Thyroid gland (tissue), 4 donors: ENCODE measurements around the gene ADGRG1. TPM values are rescaled to one million over a fixed set of nuclear protein-coding genes. Genes with fewer than 3 reads are reported as not detected.

ENCODE experiments used
- DNase-seq, 2 donors: peaks; one replicate each; pipeline ENCODE4 v3.0.0-alpha.2; 2019
- H3K27ac ChIP-seq, 3 donors: fragments of 200-600 bp; sonication (generic); 1 replicate in 2 of 3; 2 replicates in 1 of 3; pipeline ENCODE4 v1.5.1; 2016 to 2019; ENCODE audit warnings: mild to moderate bottlenecking in 1 of 3, moderate library complexity in 1 of 3
- H3K27me3 ChIP-seq: fragments of 200-600 bp; sonication (generic); one replicate; pipeline ENCODE4 v1.5.1; 2019
- H3K36me3 ChIP-seq, 2 donors: fragments of 200-600 bp; sonication (generic); one replicate each; pipeline ENCODE4 v1.5.1; 2016 to 2019
- H3K4me1 ChIP-seq, 2 donors: fragments of 200-600 bp; sonication (generic); one replicate each; pipeline ENCODE4 v1.5.1; 2017 to 2019
- H3K4me3 ChIP-seq, 3 donors: fragments of 200-600 bp; sonication (generic); replicated peaks in 1 of 3; 1 replicate in 2 of 3; 2 replicates in 1 of 3; pipeline ENCODE4 v1.5.1; 2016; ENCODE audit warnings: mild to moderate bottlenecking in 1 of 3
- H3K9me3 ChIP-seq: fragments of 200-600 bp; sonication (generic); one replicate; pipeline ENCODE4 v1.5.1; 2017
- CTCF ChIP-seq, 6 experiments: fragments of 200-600 bp in 3 of 6; fragments of 450-650 bp in 3 of 6; sonication (generic) in 3 of 6; IDR thresholded peaks; one replicate each; pipeline ENCODE4 v1.5.1; 2016 to 2019; ENCODE audit warnings: antibody characterized with exemption in 6 of 6, mild to moderate bottlenecking in 2 of 6, inconsistent platforms in 1 of 6, moderate library complexity in 1 of 6
- POLR2A ChIP-seq, 2 donors: fragments of 450-650 bp; IDR thresholded peaks; one replicate each; pipeline ENCODE4 v1.6.1; 2017; ENCODE audit warnings: antibody characterized with exemption in 2 of 2, mild to moderate bottlenecking in 2 of 2, moderate library complexity in 1 of 2
- WGBS, 2 donors: methylation state at CpG; one replicate each; pipeline ENCODE4 v1.1.5; 2017; 5-methylcytosine and 5-hydroxymethylcytosine counted together
- intact Hi-C: fragments of 100-400 bp; cut with DNase I; formaldehyde crosslinking; loops from one replicate; pipeline ENCODE4 v1.15.1; 2023
- total RNA-seq, 4 donors: library from RNA; depleted of rRNA; stranded (reverse); fragments of >200 nt; gene quantifications; one replicate each; pipeline ENCODE4 v1.2.3, GENCODE V29; 2016

ADGRG1 gene
- total RNA-seq, 4 donors from 2014 or later, result 120 to 295 (median 239) TPM

GRCh38 chr16:57611706-57612105 is 16.7 kb upstream of the ADGRG1 start:
- H3K9me3 ChIP-seq, result no peaks in the 10 kb centered on the region
- no peak overlapping the region for H3K27ac ChIP-seq
- TF ChIP-seq POLR2A (IDR thresholded peaks at IDR 0.05), result no peak
- no peak for TF ChIP-seq CTCF (IDR thresholded peaks at IDR 0.05)
- peaks cover 3 to 28% of the 10 kb centered on the region in 2 donors for H3K4me1 ChIP-seq
- no peak overlapping the region for H3K4me3 ChIP-seq
- no peaks in the 10 kb centered on the region for H3K27me3 ChIP-seq
- no peaks in the 10 kb centered on the region for H3K36me3 ChIP-seq
- intact Hi-C loops, result no loop called here
- no peak for DNase-seq
- WGBS, 2 donors, result 90 to 94% methylated on average over 4 of the region's 4 CpGs

GRCh38 chr16:57612494-57612893 is 15.9 kb upstream of the ADGRG1 start:
- WGBS, 2 donors, result 84 to 89% methylated on average over 8 of the region's 8 CpGs
- Histone ChIP-seq H3K27me3 (no peaks in the 10 kb centered on the region), H3K36me3 (no peaks in the 10 kb centered on the region), H3K27ac (no peak overlapping the region), H3K4me3 (no peak overlapping the region), H3K4me1 (peaks cover 3 to 31% of the 10 kb centered on the region in 2 donors), H3K9me3 (no peaks in the 10 kb centered on the region)
- intact Hi-C loops, result no loop called here
- no peak for DNase-seq
- TF ChIP-seq CTCF (IDR thresholded peaks at IDR 0.05) (no peak), POLR2A (IDR thresholded peaks at IDR 0.05) (no peak)

- H3K27ac ChIP-seq, result no peak overlapping the region
- WGBS, 2 donors, result 62 to 78% methylated on average over 4 of the region's 4 CpGs
- intact Hi-C loops, result no loop called here
- H3K4me3 ChIP-seq, result no peak overlapping the region
- H3K9me3 ChIP-seq, result no peaks in the 10 kb centered on the region
- no peak for DNase-seq
- H3K27me3 ChIP-seq, result no peaks in the 10 kb centered on the region
- H3K36me3 ChIP-seq, result no peaks in the 10 kb centered on the region
- H3K4me1 ChIP-seq, result peaks cover 6 to 41% of the 10 kb centered on the region in 2 donors
- TF ChIP-seq POLR2A (IDR thresholded peaks at IDR 0.05), result no peak
- TF ChIP-seq CTCF (IDR thresholded peaks at IDR 0.05), result no peak
Observed at GRCh38 chr16:57613514-57613913, 14.9 kb upstream of the ADGRG1 start.

GRCh38 chr16:57614536-57614935 is 13.9 kb upstream of the ADGRG1 start:
- Histone ChIP-seq H3K27me3 (no peaks in the 10 kb centered on the region), H3K4me3 (no peak overlapping the region), H3K36me3 (no peaks in the 10 kb centered on the region), H3K4me1 (peaks cover 14 to 47% of the 10 kb centered on the region in 2 donors), H3K27ac (no peak overlapping the region), H3K9me3 (no peaks in the 10 kb centered on the region)
- DNase-seq, result no peak
- 86 to 98% methylated on average over 5 to 6 of the region's 6 CpGs for WGBS, 2 donors
- intact Hi-C loops, result no loop called here
- TF ChIP-seq CTCF (IDR thresholded peaks at IDR 0.05) (no peak), POLR2A (IDR thresholded peaks at IDR 0.05) (no peak)

GRCh38 chr16:57614944-57615343 is 13.5 kb upstream of the ADGRG1 start:
- H3K9me3 ChIP-seq, result no peaks in the 10 kb centered on the region
- H3K36me3 ChIP-seq, result no peaks in the 10 kb centered on the region
- H3K27me3 ChIP-seq, result no peaks in the 10 kb centered on the region
- no peak overlapping the region for H3K4me3 ChIP-seq
- peaks cover 16 to 44% of the 10 kb centered on the region in 2 donors for H3K4me1 ChIP-seq
- H3K27ac ChIP-seq, result no peak overlapping the region
- no peak for DNase-seq
- TF ChIP-seq CTCF (IDR thresholded peaks at IDR 0.05), result no peak
- no peak for TF ChIP-seq POLR2A (IDR thresholded peaks at IDR 0.05)
- intact Hi-C loops, result no loop called here
- 92 to 96% methylated on average over 9 of the region's 9 CpGs for WGBS, 2 donors
